ENCODE results near the gene RBM26.

The RBM26 gene

DNA sequence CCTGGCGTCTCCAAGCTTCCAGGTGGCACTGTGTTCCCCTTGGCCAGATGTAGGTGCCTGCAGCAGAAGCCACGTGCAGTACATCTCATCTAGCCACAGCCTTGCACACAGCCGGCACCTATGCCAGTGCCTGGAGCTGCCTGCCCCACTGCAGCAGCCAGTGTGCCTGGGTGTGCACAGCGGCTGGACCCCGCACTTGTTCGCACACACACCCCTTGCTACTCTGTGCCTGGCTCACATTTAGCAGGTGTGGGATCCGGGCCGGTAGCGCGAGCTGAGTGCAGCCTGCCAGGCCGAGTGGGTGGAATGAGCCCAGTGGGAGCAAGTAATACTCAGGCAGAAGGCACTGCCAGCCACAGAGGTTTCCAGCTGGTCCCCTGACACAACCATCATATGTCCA, 26.9 kb upstream of the RBM26 start:
- H3K27me3 Mint-ChIP-seq: no peaks in the 10 kb centered on the region
- peaks cover 10% of the 10 kb centered on the region for H3K4me1 Mint-ChIP-seq (ENCODE audit: low read depth)

DNA sequence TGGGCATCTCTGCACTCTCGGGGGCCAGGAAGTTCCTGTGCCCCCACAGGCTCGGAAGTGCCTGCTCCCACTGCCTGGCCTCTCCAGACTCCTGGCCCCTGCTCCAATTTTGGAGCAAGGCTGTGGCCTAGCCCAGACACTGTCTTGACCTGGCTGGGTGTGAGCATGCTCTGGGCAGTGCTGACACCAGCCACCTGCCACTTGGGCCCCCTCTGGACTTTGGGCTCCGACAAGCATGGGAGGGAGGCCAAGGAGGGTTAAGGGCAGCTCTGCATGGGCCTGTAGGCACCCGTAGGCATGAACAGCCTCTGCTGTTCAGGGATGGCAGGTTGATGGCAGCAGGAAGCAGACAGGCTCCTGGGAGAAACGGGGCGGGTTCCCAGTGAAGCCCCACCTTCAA, 26.0 kb upstream of the RBM26 start:
- Mint-ChIP-seq H3K4me1 (ENCODE audit: low read depth) (peaks cover 10% of the 10 kb centered on the region), H3K27me3 (no peaks in the 10 kb centered on the region), H3K9me3 (ENCODE audit: low read depth) (no peaks in the 10 kb centered on the region), H3K36me3 (no peaks in the 10 kb centered on the region), H3K27ac (no peak overlapping the region), H3K4me3 (no peak overlapping the region)

More for the DNA sequence above, 26.9 kb upstream of the RBM26 start:
- Mint-ChIP-seq H3K9me3 (ENCODE audit: low read depth) (no peaks in the 10 kb centered on the region), H3K4me3 (no peak overlapping the region), H3K36me3 (no peaks in the 10 kb centered on the region), H3K27ac (no peak overlapping the region)

DNA sequence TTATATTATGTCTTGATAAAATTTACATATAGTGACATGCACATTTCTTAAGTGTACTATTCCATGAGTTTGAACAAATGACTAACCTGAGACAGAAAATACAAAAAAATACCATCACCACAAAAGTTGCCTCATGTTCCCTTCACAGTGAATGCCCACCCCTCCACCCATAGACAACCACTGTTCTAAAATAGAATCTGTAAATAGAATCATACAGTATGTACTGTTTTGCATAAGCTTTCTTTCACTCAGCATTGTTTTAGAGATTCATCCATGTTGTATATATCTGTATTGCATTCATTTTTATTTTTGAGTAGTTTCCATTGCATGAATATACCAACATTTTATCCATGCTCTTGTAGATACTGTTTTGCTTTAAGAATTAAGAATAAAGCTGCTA, 23.3 kb upstream of the RBM26 start:
- no peaks in the 10 kb centered on the region for H3K36me3 Mint-ChIP-seq
- H3K4me3 Mint-ChIP-seq: no peak overlapping the region
- H3K27me3 Mint-ChIP-seq: no peaks in the 10 kb centered on the region
- no peaks in the 10 kb centered on the region for H3K9me3 Mint-ChIP-seq (ENCODE audit: low read depth)
- H3K4me1 Mint-ChIP-seq (ENCODE audit: low read depth): peaks cover 4% of the 10 kb centered on the region
- H3K27ac Mint-ChIP-seq: no peak overlapping the region

DNA sequence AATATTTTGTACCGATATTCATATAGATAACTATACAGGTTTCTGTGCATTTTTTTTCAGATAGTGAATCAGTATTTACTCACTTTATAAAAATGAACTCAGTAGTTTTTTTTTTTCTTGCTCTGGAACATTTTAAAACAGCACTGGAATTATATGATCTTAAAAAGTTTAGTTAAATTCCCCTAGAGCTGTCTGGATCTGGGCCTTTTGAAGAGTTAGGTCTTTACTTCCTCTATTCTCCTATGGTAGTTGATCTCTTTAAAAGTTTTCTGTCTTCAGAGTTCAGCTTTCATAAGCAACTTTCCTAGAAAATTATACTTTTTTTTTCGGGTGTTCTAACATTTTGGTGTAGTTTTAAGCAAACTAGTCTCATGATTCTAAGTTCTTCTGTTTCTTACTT, 21.8 kb upstream of the RBM26 start:
- H3K9me3 Mint-ChIP-seq (ENCODE audit: low read depth): no peaks in the 10 kb centered on the region
- H3K27me3 Mint-ChIP-seq: no peaks in the 10 kb centered on the region
- H3K4me1 Mint-ChIP-seq (ENCODE audit: low read depth): peaks cover 3% of the 10 kb centered on the region
- no peak overlapping the region for H3K4me3 Mint-ChIP-seq
- no peak overlapping the region for H3K27ac Mint-ChIP-seq
- no peaks in the 10 kb centered on the region for H3K36me3 Mint-ChIP-seq

DNA sequence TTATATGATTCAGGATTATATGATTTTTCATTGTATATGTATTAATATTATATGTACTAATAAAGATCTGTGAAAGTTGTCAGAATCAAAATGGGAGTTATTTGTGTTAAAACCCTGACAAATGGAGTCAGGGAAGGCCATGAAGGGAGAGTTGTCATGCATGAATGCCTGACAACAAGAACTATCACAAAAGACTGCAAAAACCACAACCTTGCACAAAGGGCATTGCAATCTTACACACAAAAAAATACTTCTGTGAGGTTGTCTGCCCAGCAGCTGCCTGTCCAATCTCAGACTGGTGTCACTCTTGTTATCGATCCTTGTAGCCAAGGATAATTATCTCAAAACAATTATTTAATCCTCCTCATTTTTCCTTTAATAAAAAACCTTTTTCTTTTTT, 21.2 kb upstream of the RBM26 start:
- Mint-ChIP-seq H3K4me3 (no peak overlapping the region), H3K27ac (no peak overlapping the region), H3K9me3 (ENCODE audit: low read depth) (no peaks in the 10 kb centered on the region), H3K36me3 (no peaks in the 10 kb centered on the region), H3K4me1 (ENCODE audit: low read depth) (peaks cover 3% of the 10 kb centered on the region), H3K27me3 (no peaks in the 10 kb centered on the region)

DNA sequence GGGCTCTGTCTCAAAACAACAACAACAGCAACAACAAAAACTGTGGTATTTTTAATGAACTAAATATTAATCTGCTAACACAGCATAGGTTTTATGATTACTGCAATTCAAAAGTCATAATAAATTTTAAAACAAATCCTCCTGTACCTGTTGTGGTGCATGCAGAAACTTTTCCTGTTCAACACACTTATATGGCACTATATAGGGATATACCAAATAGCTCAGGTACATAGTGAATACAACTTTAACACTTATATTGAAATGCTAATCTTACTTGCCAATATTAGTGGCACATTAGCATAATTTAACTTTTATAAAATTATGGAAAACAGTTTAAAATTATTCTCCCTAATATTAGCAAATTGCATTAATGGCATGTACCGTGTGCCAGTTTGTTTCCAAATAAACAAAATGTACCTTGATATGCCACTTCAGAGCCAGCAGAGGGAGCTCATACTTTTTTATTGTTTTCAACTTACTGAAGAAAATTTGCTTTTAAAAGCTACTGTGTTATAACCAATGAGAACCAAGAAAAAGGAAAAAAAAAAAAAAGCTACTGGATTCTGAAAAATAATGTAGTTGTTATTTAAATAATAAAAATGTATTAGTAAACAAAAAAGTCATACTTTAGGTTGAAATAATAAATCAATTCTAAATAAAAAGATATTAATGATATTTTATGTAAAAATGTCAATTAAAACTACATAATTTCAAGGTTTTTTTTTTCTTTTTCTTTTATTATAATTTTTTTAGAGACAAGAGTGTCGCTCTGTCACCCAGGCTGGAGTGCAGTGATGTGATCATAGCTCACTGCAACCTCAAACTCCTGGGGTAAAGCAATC, 18.0 kb upstream of the RBM26 start:
- no peak overlapping the region for H3K4me3 Mint-ChIP-seq
- H3K27ac Mint-ChIP-seq: no peak overlapping the region
- H3K36me3 Mint-ChIP-seq: no peaks in the 10 kb centered on the region
- H3K9me3 Mint-ChIP-seq (ENCODE audit: low read depth): no peaks in the 10 kb centered on the region
- H3K27me3 Mint-ChIP-seq: no peaks in the 10 kb centered on the region
- peaks cover 3% of the 10 kb centered on the region for H3K4me1 Mint-ChIP-seq (ENCODE audit: low read depth)

DNA sequence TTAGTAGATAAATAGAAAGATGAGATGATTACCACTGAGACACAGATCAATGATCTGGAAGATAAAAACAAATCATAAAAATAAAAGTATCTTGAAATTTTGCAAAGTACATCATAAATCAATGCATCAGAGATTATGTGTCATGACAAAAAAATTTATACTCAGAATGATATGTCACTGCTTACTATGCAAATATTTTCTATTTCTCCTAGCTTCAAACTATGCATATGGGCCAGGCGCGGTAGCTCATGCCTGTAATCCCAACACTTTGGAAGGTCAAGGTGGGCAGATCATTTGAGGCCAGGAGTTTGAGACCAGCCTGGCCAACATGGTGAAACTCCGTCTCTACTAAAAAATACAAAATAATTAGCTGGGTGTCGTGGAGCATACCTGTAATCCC, 17.3 kb upstream of the RBM26 start:
- Mint-ChIP-seq H3K27ac (no peak overlapping the region), H3K4me1 (ENCODE audit: low read depth) (peaks cover 3% of the 10 kb centered on the region), H3K9me3 (ENCODE audit: low read depth) (no peaks in the 10 kb centered on the region), H3K4me3 (no peak overlapping the region), H3K27me3 (no peaks in the 10 kb centered on the region), H3K36me3 (no peaks in the 10 kb centered on the region)

DNA sequence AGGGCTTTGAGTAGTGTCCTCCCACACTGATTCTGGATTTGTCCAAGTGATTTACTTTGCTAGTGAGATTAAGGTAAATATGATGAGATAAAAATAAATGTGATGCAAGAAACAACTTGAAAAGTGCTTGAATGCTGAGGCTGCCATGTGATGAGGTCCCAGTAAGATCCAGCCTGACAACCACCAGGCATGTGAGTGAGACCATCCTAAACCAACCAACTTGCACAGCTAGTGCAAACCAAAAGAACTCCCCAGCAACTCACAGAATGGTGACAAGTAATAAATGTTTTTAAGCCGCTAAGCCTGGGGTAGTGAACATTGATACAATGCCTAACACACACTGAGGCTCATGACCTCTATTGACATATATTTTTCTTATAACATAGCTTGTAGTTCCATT, 13.3 kb upstream of the RBM26 start:
- Mint-ChIP-seq H3K4me1 (ENCODE audit: low read depth) (no peaks in the 10 kb centered on the region), H3K27me3 (no peaks in the 10 kb centered on the region), H3K4me3 (no peak overlapping the region), H3K27ac (no peak overlapping the region), H3K9me3 (ENCODE audit: low read depth) (no peaks in the 10 kb centered on the region), H3K36me3 (peaks cover 2% of the 10 kb centered on the region)

DNA sequence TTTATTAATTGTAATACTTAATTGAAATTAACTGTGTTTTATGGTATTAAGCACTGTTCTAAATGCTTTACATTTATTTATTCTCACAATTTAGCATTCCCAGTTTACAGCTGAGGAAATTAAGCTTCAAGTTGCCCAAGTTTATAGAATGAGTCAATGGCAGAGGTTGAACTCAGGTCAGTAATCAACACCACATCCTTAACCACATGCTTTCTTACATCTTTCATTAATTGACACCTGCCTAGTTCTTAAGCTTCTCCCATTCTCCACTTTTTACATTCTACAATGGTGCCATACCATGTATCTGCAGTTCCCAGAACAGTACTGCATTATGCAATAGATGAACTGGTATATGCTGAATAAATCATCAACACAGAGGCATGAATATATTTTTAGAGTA, 11.7 kb upstream of the RBM26 start:
- Mint-ChIP-seq H3K27ac (no peak overlapping the region), H3K36me3 (peaks cover 4% of the 10 kb centered on the region), H3K27me3 (no peaks in the 10 kb centered on the region), H3K4me3 (no peak overlapping the region), H3K4me1 (ENCODE audit: low read depth) (no peaks in the 10 kb centered on the region), H3K9me3 (ENCODE audit: low read depth) (no peaks in the 10 kb centered on the region)

DNA sequence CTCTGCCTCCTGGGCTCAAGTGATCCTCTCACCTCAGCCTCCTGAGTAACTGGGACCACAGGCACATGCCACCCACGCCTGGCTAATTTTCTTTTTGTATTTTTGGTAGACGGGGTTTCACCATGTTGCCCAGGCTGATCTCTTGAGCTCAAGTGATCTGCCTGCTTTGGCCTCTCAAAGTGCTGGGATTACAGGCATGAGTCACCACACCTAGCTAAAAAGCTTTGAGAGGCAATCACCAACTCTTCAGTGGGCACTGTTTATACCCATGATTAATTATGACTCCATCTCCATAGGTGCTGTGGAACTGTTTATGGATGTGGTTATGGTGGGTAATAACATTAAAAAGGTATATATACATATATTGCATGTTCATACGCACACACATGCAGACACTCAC, 7.5 kb upstream of the RBM26 start:
- Mint-ChIP-seq H3K9me3 (ENCODE audit: low read depth) (no peaks in the 10 kb centered on the region), H3K27me3 (no peaks in the 10 kb centered on the region), H3K27ac (no peak overlapping the region), H3K4me3 (no peak overlapping the region), H3K36me3 (peaks cover 4% of the 10 kb centered on the region), H3K4me1 (ENCODE audit: low read depth) (peaks cover 4% of the 10 kb centered on the region)

DNA sequence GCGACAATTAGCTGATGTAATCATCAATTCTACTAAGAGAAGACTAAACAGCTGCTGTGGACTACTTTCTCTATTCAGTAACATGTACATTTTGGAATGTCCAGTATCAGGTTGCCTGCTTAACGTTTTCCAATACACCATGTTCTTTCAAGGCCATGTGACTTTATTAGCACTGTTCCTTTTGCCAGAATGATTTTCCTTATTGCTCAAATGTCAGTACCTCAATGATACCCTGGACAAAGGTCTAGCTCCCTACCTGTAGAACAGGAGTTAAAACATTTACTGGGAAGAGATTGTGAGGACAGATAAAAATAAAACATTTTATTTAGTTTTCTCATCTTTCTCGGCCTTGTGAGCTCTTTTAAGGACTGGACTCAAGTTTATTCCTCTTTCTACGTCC, 3.8 kb upstream of the RBM26 start:
- Mint-ChIP-seq H3K4me3 (no peak overlapping the region), H3K4me1 (ENCODE audit: low read depth) (peaks cover 22% of the 10 kb centered on the region), H3K27ac (peak overlapping the region; percentile 56), H3K27me3 (no peaks in the 10 kb centered on the region), H3K9me3 (ENCODE audit: low read depth) (no peaks in the 10 kb centered on the region), H3K36me3 (peaks cover 9% of the 10 kb centered on the region)

DNA sequence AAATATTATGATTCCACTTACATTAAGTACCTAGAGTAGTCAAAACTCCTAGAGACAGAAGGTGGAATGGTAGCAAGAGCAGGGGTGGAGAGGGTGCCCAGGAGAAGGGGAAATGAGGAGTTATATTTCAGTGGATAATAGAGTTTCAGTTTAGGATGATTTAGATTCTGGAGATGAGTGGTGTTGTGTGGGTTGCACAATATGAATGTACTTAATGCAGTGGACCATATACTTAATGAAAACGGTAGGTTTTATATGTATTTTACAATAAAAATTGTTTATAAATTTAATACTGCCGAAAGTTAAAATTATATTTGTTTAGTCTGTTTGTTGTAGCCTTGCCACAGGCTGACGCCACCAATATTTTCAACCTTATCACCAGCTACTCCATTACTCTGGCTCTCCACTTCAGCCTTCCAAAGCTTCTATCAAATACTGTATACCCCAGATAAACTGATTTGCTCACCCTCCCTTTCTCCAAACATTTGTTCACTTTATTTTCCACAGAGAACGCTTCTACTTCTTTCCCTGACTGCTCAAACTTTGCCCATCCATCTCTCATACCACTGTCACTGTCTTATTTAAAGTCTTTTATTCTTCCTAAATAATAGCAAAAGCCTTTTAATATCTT, 1.4 kb upstream of the RBM26 start:
- Mint-ChIP-seq H3K27ac (peak overlapping the region; percentile 98), H3K4me3 (peak overlapping the region; percentile 97), H3K36me3 (peaks cover 9% of the 10 kb centered on the region), H3K4me1 (ENCODE audit: low read depth) (peaks cover 31% of the 10 kb centered on the region), H3K27me3 (no peaks in the 10 kb centered on the region), H3K9me3 (ENCODE audit: low read depth) (no peaks in the 10 kb centered on the region)

DNA sequence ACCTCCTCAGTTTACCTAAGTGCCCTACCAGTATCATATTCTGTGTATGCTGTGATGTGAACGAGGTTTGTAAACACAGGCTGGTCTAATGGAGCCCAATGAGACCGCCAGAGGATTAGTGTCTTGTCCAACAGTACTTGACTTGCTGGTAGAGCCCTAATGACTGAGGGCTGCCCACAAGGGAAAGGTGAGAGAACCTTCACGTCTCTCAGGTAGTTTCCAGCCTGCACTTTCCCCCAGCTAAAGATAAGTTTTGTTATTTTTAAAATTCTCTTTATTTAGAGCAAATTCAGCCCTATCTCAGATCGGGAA, 498 bp upstream of the RBM26 start:
- Mint-ChIP-seq H3K36me3 (peaks cover 11% of the 10 kb centered on the region), H3K4me3 (peak overlapping the region; percentile 97), H3K9me3 (ENCODE audit: low read depth) (no peaks in the 10 kb centered on the region), H3K27me3 (no peaks in the 10 kb centered on the region), H3K27ac (peak overlapping the region; percentile 98), H3K4me1 (ENCODE audit: low read depth) (peaks cover 38% of the 10 kb centered on the region)

DNA sequence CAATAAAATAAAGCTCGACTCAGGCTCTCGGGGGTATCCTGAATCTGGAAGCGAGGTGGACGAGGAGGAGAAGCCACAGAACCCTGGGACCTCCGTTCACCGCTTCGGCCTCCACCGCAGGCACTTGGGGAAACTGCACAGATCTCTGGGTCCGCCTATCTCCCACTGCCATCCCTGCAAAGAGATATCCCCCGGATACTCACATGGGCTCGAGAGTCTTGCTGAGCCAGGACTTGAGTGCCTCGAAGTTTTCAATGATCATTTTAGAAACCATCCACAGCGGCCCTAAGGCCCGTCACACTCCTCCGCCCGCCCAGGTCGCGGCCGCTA, 589 bp downstream of the RBM26 start:
- H3K4me3 Mint-ChIP-seq: no peak overlapping the region
- H3K9me3 Mint-ChIP-seq (ENCODE audit: low read depth): no peaks in the 10 kb centered on the region
- no peak overlapping the region for H3K27ac Mint-ChIP-seq
- peaks cover 11% of the 10 kb centered on the region for H3K36me3 Mint-ChIP-seq
- peaks cover 49% of the 10 kb centered on the region for H3K4me1 Mint-ChIP-seq (ENCODE audit: low read depth)
- no peaks in the 10 kb centered on the region for H3K27me3 Mint-ChIP-seq

DNA sequence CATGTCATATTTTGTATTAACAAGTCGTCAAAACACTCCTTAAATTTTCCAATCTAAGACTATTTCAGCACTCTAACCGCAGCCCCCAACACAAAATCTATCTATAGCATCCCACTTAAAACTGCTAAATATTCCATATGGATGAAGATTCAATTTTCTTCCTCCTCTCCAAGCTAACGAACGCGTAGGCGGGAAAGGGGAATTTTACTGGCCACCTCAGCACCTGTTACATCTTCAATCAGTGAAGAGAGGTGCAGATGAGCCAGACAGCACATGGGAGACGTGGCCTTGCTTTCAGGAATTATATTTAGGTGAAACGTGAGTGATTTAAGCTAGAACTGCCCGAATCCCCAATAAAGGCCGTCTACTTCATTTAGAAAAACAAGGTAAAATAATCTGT, 1.1 kb downstream of the RBM26 start:
- Mint-ChIP-seq H3K4me1 (ENCODE audit: low read depth) (peaks cover 50% of the 10 kb centered on the region), H3K36me3 (peaks cover 11% of the 10 kb centered on the region), H3K4me3 (no peak overlapping the region), H3K9me3 (ENCODE audit: low read depth) (no peaks in the 10 kb centered on the region), H3K27ac (no peak overlapping the region), H3K27me3 (no peaks in the 10 kb centered on the region)

DNA sequence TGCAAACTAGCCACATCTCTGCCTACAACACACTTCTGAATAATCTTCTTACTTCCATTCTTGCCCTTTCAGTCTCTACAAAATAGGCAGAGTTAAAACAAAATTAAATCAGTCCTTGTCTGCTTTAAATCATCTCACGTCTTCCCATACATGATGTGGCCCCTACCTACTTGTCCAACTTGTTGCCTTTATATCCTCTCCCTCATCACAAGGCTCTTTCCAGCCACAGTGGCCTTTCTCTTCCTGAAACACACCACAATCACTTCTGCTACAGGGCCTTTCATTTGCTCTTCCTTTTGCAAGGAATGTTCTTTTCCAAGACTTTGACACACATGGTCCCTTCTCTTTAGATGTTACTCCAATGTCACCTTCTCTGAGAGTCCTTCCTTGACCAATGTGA, 1.7 kb downstream of the RBM26 start:
- Mint-ChIP-seq H3K9me3 (ENCODE audit: low read depth) (no peaks in the 10 kb centered on the region), H3K4me3 (no peak overlapping the region), H3K27ac (no peak overlapping the region), H3K36me3 (peaks cover 11% of the 10 kb centered on the region), H3K4me1 (ENCODE audit: low read depth) (peaks cover 57% of the 10 kb centered on the region), H3K27me3 (no peaks in the 10 kb centered on the region)

Measured in activated naive CD8-positive, alpha-beta T cell (primary cell).